Lower leg skin (tissue), 3 donors: ENCODE results near the gene LHX6.

ENCODE experiments used
- CTCF ChIP-seq, 3 donors: fragments of 450-650 bp; IDR thresholded peaks; one replicate each; pipeline ENCODE4 v1.5.1; 2016; ENCODE audit warnings: antibody characterized with exemption in 3 of 3, mild to moderate bottlenecking in 3 of 3, moderate library complexity in 2 of 3
- POLR2A ChIP-seq, 2 donors: fragments of 450-650 bp; IDR thresholded peaks; one replicate each; pipeline ENCODE4 v1.6.1; 2016 to 2017; ENCODE audit warnings: antibody characterized with exemption in 2 of 2, mild to moderate bottlenecking in 1 of 2, moderate library complexity in 1 of 2

GRCh38 chr9:122256206-122256605 lies 27.4 kb upstream of the LHX6 start:
- TF ChIP-seq CTCF (IDR thresholded peaks at IDR 0.05), result no peak
- no peak for TF ChIP-seq POLR2A (IDR thresholded peaks at IDR 0.05)
